Measurements from ENCODE around the gene PRR7. TPM values are rescaled to one million over a fixed set of nuclear protein-coding genes. Genes with fewer than 3 reads are reported as not detected.

PRR7 gene
- total RNA-seq, 1 donor from 2014 or later = 2.1 TPM

DNA sequence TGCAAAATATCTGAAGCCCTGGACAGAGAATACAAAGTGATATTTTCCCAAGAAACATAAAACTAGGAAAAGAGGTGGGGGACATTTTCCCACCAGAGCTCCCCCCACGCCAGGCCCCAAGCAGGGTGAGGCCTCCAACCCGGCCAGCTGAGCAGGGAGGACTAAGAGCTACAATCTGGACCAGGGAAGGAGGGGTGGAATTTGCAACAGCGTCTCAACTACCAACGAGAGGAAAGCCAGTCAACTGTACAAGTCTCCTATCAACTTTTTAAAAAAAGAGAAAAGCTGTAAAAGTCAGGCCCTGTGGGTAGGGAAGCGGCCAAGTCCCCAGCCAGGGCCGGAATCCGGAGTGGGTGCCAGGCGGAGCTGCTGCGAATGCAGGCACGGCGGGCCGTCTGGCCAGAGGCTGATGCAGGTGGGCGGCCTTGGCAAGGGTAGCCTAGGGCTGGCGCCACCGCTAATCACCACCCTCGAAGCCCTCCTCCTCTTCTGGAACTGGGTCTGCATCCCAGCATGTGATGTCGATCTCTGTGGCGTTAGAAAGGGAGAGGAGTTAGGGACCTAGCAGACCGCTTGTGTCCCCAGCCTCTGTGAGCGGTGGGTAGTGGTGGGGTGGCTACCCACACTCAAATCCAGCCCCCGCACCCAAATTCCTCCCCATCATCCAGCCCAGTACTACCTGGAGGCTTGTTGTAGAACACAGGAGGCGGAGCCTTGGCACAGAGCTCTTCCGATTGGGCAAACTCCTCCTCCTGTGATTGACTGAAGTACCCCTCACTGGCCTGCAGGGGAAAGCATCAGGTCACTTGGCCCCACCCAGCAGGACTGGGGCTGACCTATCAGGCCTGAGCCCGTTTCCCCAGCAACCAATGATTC lies 10.6 kb downstream of the PRR7 start:
- Histone ChIP-seq H3K9me3 (no peaks in the 10 kb centered on the region), H3K36me3 (no peaks in the 10 kb centered on the region), H3K4me1 (peaks cover 28% of the 10 kb centered on the region), H3K4me3 (no peak overlapping the region), H3K27me3 (no peaks in the 10 kb centered on the region), H3K27ac (no peak overlapping the region)
- DNase-seq (peak; percentile 78), ATAC-seq (peak; percentile 57)
- intact Hi-C loops (cut with DNase I) = loop anchor here (10.0 kb wide), 1 partner anchor 52 kb away; the partner anchor contains the start of genes F12 and PFN3
- TF ChIP-seq, protein P1, sequence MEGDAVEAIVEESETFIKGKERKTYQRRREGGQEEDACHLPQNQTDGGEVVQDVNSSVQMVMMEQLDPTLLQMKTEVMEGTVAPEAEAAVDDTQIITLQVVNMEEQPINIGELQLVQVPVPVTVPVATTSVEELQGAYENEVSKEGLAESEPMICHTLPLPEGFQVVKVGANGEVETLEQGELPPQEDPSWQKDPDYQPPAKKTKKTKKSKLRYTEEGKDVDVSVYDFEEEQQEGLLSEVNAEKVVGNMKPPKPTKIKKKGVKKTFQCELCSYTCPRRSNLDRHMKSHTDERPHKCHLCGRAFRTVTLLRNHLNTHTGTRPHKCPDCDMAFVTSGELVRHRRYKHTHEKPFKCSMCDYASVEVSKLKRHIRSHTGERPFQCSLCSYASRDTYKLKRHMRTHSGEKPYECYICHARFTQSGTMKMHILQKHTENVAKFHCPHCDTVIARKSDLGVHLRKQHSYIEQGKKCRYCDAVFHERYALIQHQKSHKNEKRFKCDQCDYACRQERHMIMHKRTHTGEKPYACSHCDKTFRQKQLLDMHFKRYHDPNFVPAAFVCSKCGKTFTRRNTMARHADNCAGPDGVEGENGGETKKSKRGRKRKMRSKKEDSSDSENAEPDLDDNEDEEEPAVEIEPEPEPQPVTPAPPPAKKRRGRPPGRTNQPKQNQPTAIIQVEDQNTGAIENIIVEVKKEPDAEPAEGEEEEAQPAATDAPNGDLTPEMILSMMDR (IDR thresholded peaks at IDR 0.05) = peak; percentile 50

DNA sequence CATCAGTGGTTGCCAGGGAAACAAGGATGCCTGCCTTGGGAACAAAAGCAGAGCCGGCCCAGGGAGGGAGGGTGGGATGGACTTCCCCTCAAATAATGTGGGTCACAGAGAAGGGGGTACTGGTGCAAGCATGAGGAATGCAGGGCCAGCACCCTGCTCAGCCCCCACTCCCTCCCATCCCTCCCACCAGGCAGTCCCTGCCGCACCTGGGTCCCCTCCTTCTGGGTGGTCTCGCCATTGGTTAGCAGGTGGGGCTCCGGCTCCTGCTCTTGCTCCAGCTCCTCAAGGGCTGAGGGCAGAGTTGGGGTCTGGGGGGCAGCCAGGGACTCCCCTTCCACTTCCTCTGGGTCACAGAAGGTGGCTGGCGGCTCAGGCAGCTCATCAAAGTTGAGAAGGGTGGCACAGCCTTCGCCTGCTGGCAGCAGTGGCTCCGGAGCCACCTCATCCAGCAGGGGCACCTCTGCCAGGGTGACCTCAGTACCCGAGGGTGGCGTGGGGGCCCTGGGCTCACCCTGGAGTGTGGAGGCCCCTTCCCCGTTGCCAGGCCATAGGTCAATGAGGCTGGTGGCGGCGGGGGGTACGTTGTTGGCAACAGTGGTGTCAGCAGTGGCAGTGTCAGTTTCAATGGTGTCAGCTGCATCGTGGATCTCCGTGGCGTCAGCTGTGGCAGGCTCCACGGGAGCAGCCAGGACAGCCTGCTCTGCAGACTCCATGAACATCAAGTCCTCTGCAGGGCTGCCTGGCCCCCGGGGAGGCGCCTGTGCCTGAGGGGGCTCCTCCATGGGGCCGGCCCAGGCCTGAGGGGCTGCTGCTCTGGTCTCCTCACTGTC lies 11.5 kb downstream of the PRR7 start:
- no peaks in the 10 kb centered on the region for H3K9me3 ChIP-seq
- no peaks in the 10 kb centered on the region for H3K27me3 ChIP-seq
- H3K4me1 ChIP-seq = peaks cover 30% of the 10 kb centered on the region
- TF ChIP-seq, protein P1 (IDR thresholded peaks at IDR 0.05) = no peak
- intact Hi-C loops (cut with DNase I) = loop anchor here (10.0 kb wide), 1 partner anchor 53 kb away; the partner anchor contains the start of genes F12 and PFN3
- H3K36me3 ChIP-seq = no peaks in the 10 kb centered on the region
- H3K27ac ChIP-seq = no peak overlapping the region
- no peak for ATAC-seq
- DNase-seq = peak; percentile 64
- no peak overlapping the region for H3K4me3 ChIP-seq

DNA sequence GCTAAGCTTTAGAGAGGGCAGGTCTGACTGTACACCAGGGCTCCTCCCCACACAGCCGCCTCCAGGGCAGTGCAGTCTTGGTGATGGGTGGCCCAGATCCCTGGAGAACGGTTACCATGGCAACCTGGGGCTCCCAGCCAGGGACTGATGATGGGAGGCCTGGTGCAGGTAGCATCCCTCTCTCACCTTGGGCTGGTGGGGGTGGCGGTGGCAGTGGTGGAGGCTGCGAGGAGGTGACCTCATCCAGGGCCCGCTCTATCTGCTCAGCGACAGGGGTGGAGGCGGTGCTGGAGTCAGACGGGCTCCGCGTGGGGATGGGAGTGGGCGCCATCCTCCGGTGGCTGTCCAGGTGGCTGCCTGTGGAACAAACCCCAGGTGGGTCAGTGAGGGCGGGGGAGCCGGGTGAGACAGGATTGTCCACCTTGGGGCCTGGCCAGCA lies 12.3 kb downstream of the PRR7 start:
- Histone ChIP-seq H3K27me3 (no peaks in the 10 kb centered on the region), H3K27ac (no peak overlapping the region), H3K9me3 (no peaks in the 10 kb centered on the region), H3K36me3 (no peaks in the 10 kb centered on the region), H3K4me3 (no peak overlapping the region), H3K4me1 (peaks cover 27% of the 10 kb centered on the region)
- intact Hi-C loops (cut with DNase I) = loop anchor here (10.0 kb wide), 1 partner anchor 54 kb away; the partner anchor contains the start of genes F12 and PFN3
- DNase-seq (no peak), ATAC-seq (no peak)
- TF ChIP-seq, protein P1 (IDR thresholded peaks at IDR 0.05) = no peak

DNA sequence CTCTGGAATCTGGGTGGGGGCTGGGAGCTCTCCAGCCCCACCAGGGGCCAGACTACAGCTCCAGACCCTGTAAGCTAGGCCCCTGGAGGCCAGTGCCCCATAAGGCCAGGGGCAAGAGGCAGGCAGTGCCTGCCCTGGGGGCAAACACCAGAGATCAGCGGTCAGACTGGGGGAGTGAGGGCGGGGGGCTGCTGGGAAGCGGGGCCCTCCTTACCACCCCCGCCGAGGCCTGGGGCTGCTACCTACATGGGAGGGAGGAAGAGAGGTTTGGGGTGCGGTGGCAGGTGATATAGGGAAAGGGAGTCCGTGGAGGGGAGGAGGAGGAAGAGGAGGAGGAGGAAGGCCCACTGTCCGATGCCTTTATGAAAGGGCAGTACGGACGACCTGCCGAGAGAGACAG lies 12.7 kb downstream of the PRR7 start:
- ATAC-seq (no peak), DNase-seq (no peak)
- Histone ChIP-seq H3K9me3 (no peaks in the 10 kb centered on the region), H3K4me1 (peaks cover 23% of the 10 kb centered on the region), H3K27me3 (no peaks in the 10 kb centered on the region), H3K36me3 (no peaks in the 10 kb centered on the region), H3K4me3 (no peak overlapping the region), H3K27ac (no peak overlapping the region)
- TF ChIP-seq, protein P1 (IDR thresholded peaks at IDR 0.05) = no peak
- intact Hi-C loops (cut with DNase I) = loop anchor here (10.0 kb wide), 1 partner anchor 55 kb away; the partner anchor contains the start of genes F12 and PFN3

DNA sequence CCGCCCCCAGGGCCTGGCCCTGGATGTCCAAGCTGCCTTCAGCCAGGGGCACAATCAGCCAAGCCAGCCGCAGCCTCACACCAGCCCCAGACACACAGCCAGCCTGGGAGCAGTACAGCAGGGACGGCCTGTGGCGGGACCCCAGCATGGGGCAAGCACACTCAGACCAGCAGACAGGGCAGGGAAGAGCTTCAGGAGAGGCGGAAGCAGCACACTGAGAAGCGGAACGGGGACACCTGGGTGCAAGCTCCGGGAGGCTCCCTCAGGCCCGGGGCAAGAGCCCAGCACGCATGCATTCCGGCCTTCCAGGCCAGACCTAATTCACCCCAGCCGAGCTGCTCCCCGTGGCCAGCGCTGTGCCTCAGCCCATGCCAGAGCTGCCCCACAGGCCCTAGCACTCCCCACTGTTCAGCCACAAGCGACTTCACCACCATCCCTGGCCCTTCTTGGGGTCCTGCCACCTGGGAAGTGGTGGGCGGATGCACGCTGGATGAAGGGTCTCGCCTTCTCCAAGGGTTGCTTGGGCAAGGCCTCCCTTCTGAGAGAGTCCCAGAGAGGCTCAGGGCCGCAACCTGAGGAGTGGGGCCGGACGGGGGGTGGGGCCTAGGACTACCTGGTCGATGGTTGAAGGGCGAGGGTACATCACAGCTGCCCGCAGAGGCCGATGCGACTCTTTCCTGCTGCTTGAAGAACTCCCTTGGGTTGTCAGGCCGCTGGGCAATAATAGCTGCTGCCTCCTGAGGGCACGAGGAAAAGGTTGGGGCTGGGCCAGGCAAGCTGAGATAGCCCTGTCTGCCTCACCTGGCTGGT lies 13.4 kb downstream of the PRR7 start:
- intact Hi-C loops (cut with DNase I) = loop anchor here (10.0 kb wide), 1 partner anchor 55 kb away; the partner anchor contains the start of genes F12 and PFN3
- no peaks in the 10 kb centered on the region for H3K9me3 ChIP-seq
- no peak overlapping the region for H3K4me3 ChIP-seq
- no peak for DNase-seq
- ATAC-seq = no peak
- no peak overlapping the region for H3K27ac ChIP-seq
- TF ChIP-seq, protein P1 (IDR thresholded peaks at IDR 0.05) = no peak
- no peaks in the 10 kb centered on the region for H3K36me3 ChIP-seq
- no peaks in the 10 kb centered on the region for H3K27me3 ChIP-seq
- H3K4me1 ChIP-seq = peaks cover 21% of the 10 kb centered on the region

Data from upper lobe of right lung (tissue), 1 donor.